Neural cell (in vitro differentiated cells): ENCODE data around the gene ZNF197. TPM values are rescaled to one million over a fixed set of nuclear protein-coding genes. Genes with fewer than 3 reads are reported as not detected.

Source experiments
- H2AFZ ChIP-seq: fragments of 200-600, 300-800 bp; sonication (generic), shearing (Covaris generic); 2 replicates; pipeline ENCODE4 v1.6.0; 2014; ENCODE audit warnings: low read depth, mild to moderate bottlenecking, antibody characterized with exemption, low read length, moderate library complexity
- H3F3A ChIP-seq: fragments of 200-600 bp; shearing (Covaris generic); 2 replicates; pipeline ENCODE4 v1.6.1; 2016; ENCODE audit warnings: mild to moderate bottlenecking, moderate library complexity, mixed read lengths, antibody characterized with exemption, low read length; ENCODE audit not compliant: insufficient read depth, poor library complexity, severe bottlenecking
- H3K27ac ChIP-seq: fragments of 200-600, 300-800 bp; sonication (generic), shearing (Covaris generic); 2 replicates; pipeline ENCODE4 v1.5.1; 2014; ENCODE audit warnings: mild to moderate bottlenecking, low read length, moderate library complexity
- H3K27me3 ChIP-seq: fragments of 300-800, 200-600 bp; sonication (generic), shearing (Covaris generic); 2 replicates; pipeline ENCODE4 v1.6.0; 2014; ENCODE audit warnings: mild to moderate bottlenecking, low read depth, low read length, moderate library complexity; ENCODE audit not compliant: insufficient read depth
- H3K36me3 ChIP-seq: fragments of 300-800, 200-600 bp; sonication (generic), shearing (Covaris generic); 2 replicates; pipeline ENCODE4 v1.5.1; 2014; ENCODE audit warnings: mild to moderate bottlenecking, antibody characterized with exemption, low read length, moderate library complexity; ENCODE audit not compliant: insufficient read depth
- H3K4me2 ChIP-seq: fragments of 300-800, 200-600 bp; sonication (generic), shearing (Covaris generic); 2 replicates; pipeline ENCODE4 v1.6.0; 2014; ENCODE audit warnings: mild to moderate bottlenecking, low read length
- H3K4me3 ChIP-seq: fragments of 300-800, 200-600 bp; sonication (generic), shearing (Covaris generic); 2 replicates; pipeline ENCODE4 v1.5.1; 2014; ENCODE audit warnings: mild to moderate bottlenecking, low read length, moderate library complexity
- H3K79me2 ChIP-seq: fragments of 200-600 bp; shearing (Covaris generic); replicated peaks from 2 replicates; pipeline ENCODE4 v1.6.0; 2014; ENCODE audit warnings: mild to moderate bottlenecking, low read length, moderate library complexity; ENCODE audit not compliant: insufficient read depth
- H3K9ac ChIP-seq: fragments of 300-800, 200-600 bp; sonication (generic), shearing (Covaris generic); 2 replicates; pipeline ENCODE4 v1.6.1; 2016; ENCODE audit warnings: mild to moderate bottlenecking, low read length, mixed read lengths
- H3K9me2 ChIP-seq: fragments of 200-600 bp; shearing (Covaris generic); 2 replicates; pipeline ENCODE4 v1.6.1; 2016; ENCODE audit warnings: mild to moderate bottlenecking, low read length, mixed read lengths; ENCODE audit not compliant: insufficient read depth
- H3K9me3 ChIP-seq: fragments of 200-600, 300-800 bp; sonication (generic), shearing (Covaris generic); 2 replicates; pipeline ENCODE4 v1.6.1; 2016; ENCODE audit warnings: mild to moderate bottlenecking, mixed run types, low read length, moderate library complexity, mixed read lengths
- H4K20me1 ChIP-seq: fragments of 200-600 bp; shearing (Covaris generic); 2 replicates; pipeline ENCODE4 v1.6.1; 2016; ENCODE audit warnings: mild to moderate bottlenecking, mixed run types; ENCODE audit not compliant: insufficient read depth
- EP300 ChIP-seq: fragments of 450-650 bp; conservative IDR thresholded peaks from 2 replicates; pipeline ENCODE4 v1.6.1; 2014; ENCODE audit warnings: antibody characterized with exemption, mild to moderate bottlenecking, moderate library complexity; ENCODE audit not compliant: poor library complexity, severe bottlenecking
- EZH2 ChIP-seq: fragments of 200-600, 300-800 bp; shearing (Covaris generic), sonication (generic); IDR thresholded peaks from 2 replicates; pipeline ENCODE4 v1.6.1; 2014; ENCODE audit warnings: antibody characterized with exemption, low read length, borderline replicate concordance, mild to moderate bottlenecking; ENCODE audit not compliant: insufficient read depth, poor library complexity, severe bottlenecking
- MXI1 ChIP-seq: fragments of 450-650 bp; conservative IDR thresholded peaks from 2 replicates; pipeline ENCODE4 v1.6.1; 2014; ENCODE audit warnings: antibody characterized with exemption, mild to moderate bottlenecking; ENCODE audit not compliant: poor library complexity, severe bottlenecking
- POLR2AphosphoS5 ChIP-seq: IDR thresholded peaks from 2 replicates; pipeline ENCODE4 v1.6.1; 2012
- RAD21 ChIP-seq: fragments of 450-650 bp; conservative IDR thresholded peaks from 2 replicates; pipeline ENCODE4 v1.6.1; 2014; ENCODE audit warnings: antibody characterized with exemption, mild to moderate bottlenecking, moderate library complexity
- SMC3 ChIP-seq: fragments of 450-650 bp; conservative IDR thresholded peaks from 2 replicates; pipeline ENCODE4 v1.6.1; 2014; ENCODE audit warnings: antibody characterized with exemption, mild to moderate bottlenecking, moderate library complexity; ENCODE audit not compliant: poor library complexity
- TAF1 ChIP-seq: IDR thresholded peaks from 2 replicates; pipeline ENCODE4 v1.6.1; 2012; ENCODE audit warnings: low read depth
- polyA plus RNA-seq: library from polyadenylated mRNA; depleted of rRNA; stranded (reverse); fragments of >200 nt; gene quantifications from 2 replicates; pipeline ENCODE4 v1.2.3, GENCODE V29; 2014
- TF ChIP-seq, protein P1 (sequence below): fragments of 450-650 bp; IDR thresholded peaks from 2 replicates; pipeline ENCODE4 v1.5.1; 2014; ENCODE audit warnings: antibody characterized with exemption, mild to moderate bottlenecking, moderate library complexity; ENCODE audit not compliant: poor library complexity, severe bottlenecking
- TF ChIP-seq, protein P2 (sequence below): IDR thresholded peaks from 2 replicates; pipeline ENCODE4 v1.6.1; 2012; ENCODE audit warnings: borderline replicate concordance

ZNF197 gene
- polyA plus RNA-seq, 1 donor from 2014 or later: 64.1 TPM

DNA sequence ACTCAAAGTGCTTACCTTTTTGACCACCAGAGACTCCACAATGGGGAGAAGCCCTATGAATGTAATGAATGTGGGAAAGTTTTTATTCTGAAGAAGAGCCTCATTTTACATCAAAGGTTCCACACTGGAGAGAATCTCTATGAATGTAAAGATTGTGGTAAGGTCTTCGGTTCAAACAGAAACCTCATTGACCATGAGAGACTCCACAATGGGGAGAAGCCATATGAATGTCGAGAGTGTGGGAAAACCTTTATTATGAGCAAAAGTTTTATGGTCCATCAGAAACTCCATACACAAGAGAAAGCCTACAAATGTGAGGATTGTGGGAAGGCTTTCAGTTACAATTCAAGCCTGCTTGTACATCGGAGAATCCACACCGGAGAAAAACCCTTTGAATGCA, 18.2 kb downstream of the ZNF197 start:
- Histone ChIP-seq H3K27me3 (no peaks in the 10 kb centered on the region), H3K4me3 (no peak overlapping the region), H4K20me1 (no peaks in the 10 kb centered on the region), H3K36me3 (peaks cover 33% of the 10 kb centered on the region), H3K9ac (no peak overlapping the region), H3K27ac (no peak overlapping the region), H3K9me3 (peaks cover 4% of the 10 kb centered on the region), H3K9me2 (no peaks in the 10 kb centered on the region), H3K79me2 (peaks cover 15% of the 10 kb centered on the region), H2AFZ (no peak overlapping the region), H3K4me2 (no peak overlapping the region), H3F3A (no peaks in the 10 kb centered on the region)
- TF ChIP-seq SMC3: no peak
- no peak for TF ChIP-seq POLR2AphosphoS5
- no peak for TF ChIP-seq EP300
- TF ChIP-seq TAF1: no peak
- TF ChIP-seq EZH2: no peak
- no peak for TF ChIP-seq RAD21
- no peak for TF ChIP-seq MXI1
- TF ChIP-seq, protein P1, sequence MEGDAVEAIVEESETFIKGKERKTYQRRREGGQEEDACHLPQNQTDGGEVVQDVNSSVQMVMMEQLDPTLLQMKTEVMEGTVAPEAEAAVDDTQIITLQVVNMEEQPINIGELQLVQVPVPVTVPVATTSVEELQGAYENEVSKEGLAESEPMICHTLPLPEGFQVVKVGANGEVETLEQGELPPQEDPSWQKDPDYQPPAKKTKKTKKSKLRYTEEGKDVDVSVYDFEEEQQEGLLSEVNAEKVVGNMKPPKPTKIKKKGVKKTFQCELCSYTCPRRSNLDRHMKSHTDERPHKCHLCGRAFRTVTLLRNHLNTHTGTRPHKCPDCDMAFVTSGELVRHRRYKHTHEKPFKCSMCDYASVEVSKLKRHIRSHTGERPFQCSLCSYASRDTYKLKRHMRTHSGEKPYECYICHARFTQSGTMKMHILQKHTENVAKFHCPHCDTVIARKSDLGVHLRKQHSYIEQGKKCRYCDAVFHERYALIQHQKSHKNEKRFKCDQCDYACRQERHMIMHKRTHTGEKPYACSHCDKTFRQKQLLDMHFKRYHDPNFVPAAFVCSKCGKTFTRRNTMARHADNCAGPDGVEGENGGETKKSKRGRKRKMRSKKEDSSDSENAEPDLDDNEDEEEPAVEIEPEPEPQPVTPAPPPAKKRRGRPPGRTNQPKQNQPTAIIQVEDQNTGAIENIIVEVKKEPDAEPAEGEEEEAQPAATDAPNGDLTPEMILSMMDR: no peak
- TF ChIP-seq, protein P2, sequence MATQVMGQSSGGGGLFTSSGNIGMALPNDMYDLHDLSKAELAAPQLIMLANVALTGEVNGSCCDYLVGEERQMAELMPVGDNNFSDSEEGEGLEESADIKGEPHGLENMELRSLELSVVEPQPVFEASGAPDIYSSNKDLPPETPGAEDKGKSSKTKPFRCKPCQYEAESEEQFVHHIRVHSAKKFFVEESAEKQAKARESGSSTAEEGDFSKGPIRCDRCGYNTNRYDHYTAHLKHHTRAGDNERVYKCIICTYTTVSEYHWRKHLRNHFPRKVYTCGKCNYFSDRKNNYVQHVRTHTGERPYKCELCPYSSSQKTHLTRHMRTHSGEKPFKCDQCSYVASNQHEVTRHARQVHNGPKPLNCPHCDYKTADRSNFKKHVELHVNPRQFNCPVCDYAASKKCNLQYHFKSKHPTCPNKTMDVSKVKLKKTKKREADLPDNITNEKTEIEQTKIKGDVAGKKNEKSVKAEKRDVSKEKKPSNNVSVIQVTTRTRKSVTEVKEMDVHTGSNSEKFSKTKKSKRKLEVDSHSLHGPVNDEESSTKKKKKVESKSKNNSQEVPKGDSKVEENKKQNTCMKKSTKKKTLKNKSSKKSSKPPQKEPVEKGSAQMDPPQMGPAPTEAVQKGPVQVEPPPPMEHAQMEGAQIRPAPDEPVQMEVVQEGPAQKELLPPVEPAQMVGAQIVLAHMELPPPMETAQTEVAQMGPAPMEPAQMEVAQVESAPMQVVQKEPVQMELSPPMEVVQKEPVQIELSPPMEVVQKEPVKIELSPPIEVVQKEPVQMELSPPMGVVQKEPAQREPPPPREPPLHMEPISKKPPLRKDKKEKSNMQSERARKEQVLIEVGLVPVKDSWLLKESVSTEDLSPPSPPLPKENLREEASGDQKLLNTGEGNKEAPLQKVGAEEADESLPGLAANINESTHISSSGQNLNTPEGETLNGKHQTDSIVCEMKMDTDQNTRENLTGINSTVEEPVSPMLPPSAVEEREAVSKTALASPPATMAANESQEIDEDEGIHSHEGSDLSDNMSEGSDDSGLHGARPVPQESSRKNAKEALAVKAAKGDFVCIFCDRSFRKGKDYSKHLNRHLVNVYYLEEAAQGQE: no peak

DNA sequence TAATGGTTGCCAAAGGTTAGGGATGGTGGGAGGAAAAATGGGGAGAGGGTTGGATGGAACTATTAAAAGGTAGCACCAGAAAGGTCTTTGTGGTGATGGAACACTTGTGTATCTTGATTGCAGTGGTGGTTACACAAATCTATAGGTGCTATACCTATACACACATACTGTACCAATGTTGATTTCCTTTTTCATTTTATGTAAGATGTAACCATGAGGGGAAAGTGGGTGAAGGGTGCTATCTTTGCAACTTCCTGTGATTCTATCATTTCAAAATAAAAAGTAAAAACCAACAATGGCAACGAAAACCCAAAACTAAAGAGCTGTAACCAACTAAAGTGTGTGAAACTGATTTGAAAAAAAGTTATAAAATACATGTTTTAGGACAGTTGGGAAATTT, 22.9 kb downstream of the ZNF197 start:
- H3K79me2 ChIP-seq: peaks cover 28% of the 10 kb centered on the region
- H3K9me2 ChIP-seq: no peaks in the 10 kb centered on the region
- H3K27ac ChIP-seq: no peak overlapping the region
- no peaks in the 10 kb centered on the region for H3F3A ChIP-seq
- no peak overlapping the region for H3K9ac ChIP-seq
- H4K20me1 ChIP-seq: no peaks in the 10 kb centered on the region
- no peaks in the 10 kb centered on the region for H3K9me3 ChIP-seq
- peaks cover 21% of the 10 kb centered on the region for H3K36me3 ChIP-seq
- no peak overlapping the region for H2AFZ ChIP-seq
- peak overlapping the region; percentile 86 for H3K4me3 ChIP-seq
- no peak for TF ChIP-seq TAF1
- no peak for TF ChIP-seq EZH2
- TF ChIP-seq, protein P2: no peak
- TF ChIP-seq EP300: no peak
- no peak for TF ChIP-seq RAD21
- no peak for TF ChIP-seq SMC3
- TF ChIP-seq, protein P1: no peak
- TF ChIP-seq MXI1: no peak
- TF ChIP-seq POLR2AphosphoS5: no peak
- no peaks in the 10 kb centered on the region for H3K27me3 ChIP-seq
- H3K4me2 ChIP-seq: peak overlapping the region; percentile 98
